DND-41 (cell line): ENCODE data around the gene ZDHHC1.

Experiments
- CTCF ChIP-seq: IDR thresholded peaks from 2 replicates; pipeline ENCODE4 v1.5.1; 2012; ENCODE audit warnings: borderline replicate concordance, low read length, moderate library complexity, mild to moderate bottlenecking; ENCODE audit not compliant: poor library complexity, severe bottlenecking; ENCODE audit errors: extremely low read depth
- EZH2 ChIP-seq: IDR thresholded peaks from 3 replicates; pipeline ENCODE4 v1.6.1; 2012; ENCODE audit warnings: borderline replicate concordance, low read depth, mild to moderate bottlenecking, moderate library complexity, low read length, inconsistent platforms; ENCODE audit not compliant: severe bottlenecking

GRCh38 chr16:67445126-67445426 is 28.8 kb upstream of the ZDHHC1 start:
- TF ChIP-seq CTCF, result no peak
- no peak for TF ChIP-seq EZH2
